Hematopoietic multipotent progenitor cell treated with erythropoietin and hydrocortisone succinate and interleukin-3 and kit ligand, for 4 days (in vitro differentiated cells): ENCODE results near the gene STYXL1.
A peak's percentile ranks its signal among the peaks of the same experiment; 100 is the strongest.
"Not testable (repeated sequence)": the region's sequence is repeated elsewhere in the genome, so short reads cannot be mapped to it uniquely, and the experiment has no call there.

Experiments
- DNase-seq: peaks from one replicate; pipeline ENCODE4 v3.0.0-alpha.2; 2015

The STYXL1 gene, protein sequence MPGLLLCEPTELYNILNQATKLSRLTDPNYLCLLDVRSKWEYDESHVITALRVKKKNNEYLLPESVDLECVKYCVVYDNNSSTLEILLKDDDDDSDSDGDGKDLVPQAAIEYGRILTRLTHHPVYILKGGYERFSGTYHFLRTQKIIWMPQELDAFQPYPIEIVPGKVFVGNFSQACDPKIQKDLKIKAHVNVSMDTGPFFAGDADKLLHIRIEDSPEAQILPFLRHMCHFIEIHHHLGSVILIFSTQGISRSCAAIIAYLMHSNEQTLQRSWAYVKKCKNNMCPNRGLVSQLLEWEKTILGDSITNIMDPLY

GRCh38 chr7:76047811-76048667, at the start of gene STYXL1, which contains the start of gene MDH2:
STYXL1 (minus strand) TSS chr7:76048000; CDS start chr7:76030523, 17,477 bp downstream.
MDH2 (plus strand) TSS chr7:76048106; CDS start chr7:76048161, 55 bp downstream.
- peak; percentile 99 for DNase-seq

GRCh38 chr7:76095908-76096307, 48.1 kb upstream of the STYXL1 start:
- DNase-seq = no peak

DNA sequence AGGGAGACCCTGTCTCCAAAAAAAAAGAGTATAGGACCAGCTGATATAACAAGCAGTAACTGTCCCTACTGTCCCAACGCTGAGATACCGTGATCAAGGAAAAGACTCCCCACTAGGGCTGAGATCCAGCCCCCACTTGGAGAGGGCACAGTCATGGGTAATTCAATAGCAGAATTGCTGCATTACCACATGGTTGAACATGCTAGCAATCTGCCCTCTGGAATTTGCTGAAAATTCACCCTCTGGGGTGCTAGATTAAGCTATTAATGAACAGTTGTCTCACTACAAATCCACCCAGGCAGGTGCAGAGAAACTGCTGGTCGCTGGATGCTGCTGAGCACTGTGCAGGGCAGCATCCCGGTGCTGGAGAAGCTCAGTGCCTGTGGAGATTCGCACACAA, 46.5 kb upstream of the STYXL1 start:
- DNase-seq = not testable (repeated sequence)

GRCh38 chr7:76093531-76093930, 45.7 kb upstream of the STYXL1 start:
- DNase-seq = not testable (repeated sequence)

DNA sequence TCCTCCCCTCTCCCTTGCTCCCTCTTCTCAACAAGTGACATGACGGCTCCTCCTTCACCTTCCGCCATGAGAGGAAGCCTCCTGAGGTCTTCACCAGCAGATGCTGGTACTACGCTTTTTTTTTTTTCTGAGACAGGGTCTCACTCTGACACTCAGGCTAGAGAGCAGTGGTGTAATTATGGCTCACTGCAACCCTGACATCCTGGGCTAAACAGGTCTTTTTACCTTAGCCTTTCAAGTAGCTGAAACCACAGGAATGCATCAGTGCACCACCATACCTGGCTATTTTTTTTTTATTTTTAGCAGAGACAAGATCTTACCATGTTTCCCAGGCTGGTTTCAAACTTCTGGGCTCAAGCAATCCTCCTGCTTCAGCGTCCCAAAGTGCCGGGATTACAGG, 43.7 kb upstream of the STYXL1 start:
- DNase-seq = no peak

DNA sequence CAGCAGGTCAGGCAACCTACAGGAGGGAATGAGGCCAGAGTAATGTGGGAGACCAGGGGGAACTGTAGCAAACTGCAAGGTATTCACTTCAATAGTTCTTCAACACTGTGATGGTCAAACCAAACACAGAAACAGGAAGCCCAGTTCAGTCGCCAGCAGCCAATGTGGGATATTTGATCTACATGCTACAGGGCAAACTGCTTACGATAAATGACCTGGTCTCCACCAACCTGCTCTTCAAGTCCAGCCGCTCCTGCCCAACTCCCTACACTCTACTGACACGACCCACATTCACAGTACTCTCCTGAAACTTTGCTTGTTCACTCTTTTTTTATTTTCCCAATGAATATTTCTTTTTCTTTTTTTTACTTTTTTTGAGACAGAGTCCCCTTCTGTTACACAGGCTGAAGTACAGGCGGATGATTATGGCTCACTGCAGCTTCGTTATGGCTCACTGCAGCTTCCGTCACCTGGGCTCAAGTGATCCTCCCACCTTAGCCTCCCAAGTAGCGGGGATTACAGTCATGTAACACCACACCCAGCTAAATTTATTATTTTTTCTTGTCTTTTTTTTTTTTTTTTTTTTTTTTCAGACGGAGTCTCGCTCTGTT, 42.2 kb upstream of the STYXL1 start:
- no peak for DNase-seq

DNA sequence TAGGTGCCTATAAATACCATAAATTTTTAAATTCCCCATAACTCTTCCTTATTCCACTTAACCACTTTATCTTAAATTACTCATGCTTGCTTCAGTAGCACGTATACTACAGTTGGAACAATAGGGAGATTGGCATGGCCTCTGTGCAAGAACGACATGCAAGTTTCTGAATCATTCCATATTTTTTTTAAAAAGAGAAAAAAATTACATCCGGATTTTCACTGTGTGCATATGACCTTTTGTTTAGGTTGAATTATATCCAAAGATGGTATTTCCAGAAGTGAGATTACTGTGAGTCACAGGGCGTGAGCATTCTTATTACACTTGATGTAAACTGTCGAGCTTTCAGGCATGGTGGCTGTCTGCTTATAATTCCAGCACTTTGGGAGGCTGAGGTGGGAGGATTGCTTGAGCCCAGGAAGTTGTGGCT, 39.6 kb upstream of the STYXL1 start:
- not testable (repeated sequence) for DNase-seq

GRCh38 chr7:76086070-76086469, 38.3 kb upstream of the STYXL1 start:
- no peak for DNase-seq

GRCh38 chr7:76084115-76084514, 36.3 kb upstream of the STYXL1 start:
- not testable (repeated sequence) for DNase-seq

DNA sequence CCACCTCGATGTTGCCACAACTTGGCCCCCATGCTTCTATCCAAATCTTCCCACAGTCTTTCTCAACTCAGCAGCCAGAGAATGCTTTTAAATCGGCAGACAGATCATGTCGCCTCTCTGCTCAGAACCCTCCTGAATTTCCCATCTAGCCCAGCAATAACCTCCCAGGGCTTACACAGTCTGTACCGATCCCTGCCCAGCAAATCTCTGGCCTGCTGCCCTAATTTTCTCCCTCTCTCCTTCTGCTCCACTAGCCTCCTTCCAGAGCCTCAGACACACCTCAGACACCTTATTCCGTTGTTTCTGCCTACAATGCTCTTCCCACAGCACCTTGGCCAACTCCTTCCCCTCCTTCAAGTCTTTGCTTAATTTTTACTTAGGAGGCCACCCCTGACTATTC, 32.4 kb upstream of the STYXL1 start:
- no peak for DNase-seq

- peak; percentile 38 for DNase-seq
These were observed 29.6 kb upstream of the STYXL1 start for GRCh38 chr7:76077435-76077834.

GRCh38 chr7:76076995-76077394, 29.2 kb upstream of the STYXL1 start:
- DNase-seq = no peak

DNA sequence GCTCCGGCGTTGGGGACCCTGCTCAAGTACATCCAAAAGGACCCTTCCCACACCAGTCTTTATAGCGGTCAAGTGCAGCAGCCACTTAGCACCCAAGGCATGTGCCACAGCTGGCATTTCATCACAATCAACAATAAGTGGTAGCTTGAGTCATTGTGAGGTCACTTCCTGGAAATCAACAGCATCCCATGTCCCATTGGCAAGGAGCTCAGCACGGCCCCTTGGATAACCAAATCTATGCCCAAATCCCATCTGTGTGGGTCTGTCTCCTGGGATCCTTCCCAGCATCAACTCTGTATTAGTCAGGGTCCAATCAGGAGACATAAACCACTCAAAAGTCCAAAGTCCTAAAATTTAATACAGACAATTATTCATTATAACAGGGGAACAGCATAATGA, 27.2 kb upstream of the STYXL1 start:
- no peak for DNase-seq

DNA sequence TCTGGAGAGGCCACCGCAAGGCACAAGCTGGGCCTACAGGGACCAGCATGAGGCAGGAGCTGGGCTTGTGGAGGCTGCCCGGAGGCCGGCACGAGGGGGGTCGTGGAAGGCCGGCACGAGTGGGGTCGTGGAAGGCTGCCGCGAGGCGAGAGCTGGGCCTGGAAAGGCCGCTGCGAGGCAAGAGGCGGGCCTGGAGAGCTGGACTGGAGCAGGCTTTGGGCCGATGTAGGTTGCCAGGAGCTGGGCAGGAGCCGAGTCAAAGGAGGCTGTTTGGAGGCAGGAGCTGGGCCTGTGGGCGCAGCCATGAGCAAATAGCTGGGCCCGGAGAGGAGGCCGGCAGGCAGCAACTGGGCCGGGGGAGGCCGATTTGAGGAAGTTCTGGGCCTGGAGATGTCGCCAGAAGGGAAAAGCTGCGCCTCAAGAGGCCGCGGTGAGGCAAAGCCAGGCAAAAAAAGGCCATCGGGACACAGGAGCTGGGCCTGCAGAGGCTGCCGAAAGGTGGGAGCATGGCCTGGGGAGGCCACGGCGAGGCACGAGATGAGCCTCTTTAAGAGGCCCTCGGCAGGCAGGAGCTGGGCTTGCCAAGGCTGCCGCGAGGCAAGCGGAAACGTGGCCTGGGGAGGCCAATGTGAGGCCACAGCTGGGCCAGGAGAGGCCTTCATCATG, 26.6 kb upstream of the STYXL1 start:
- DNase-seq = no peak

GRCh38 chr7:76073335-76073990, 25.7 kb upstream of the STYXL1 start:
- DNase-seq = no peak

DNA sequence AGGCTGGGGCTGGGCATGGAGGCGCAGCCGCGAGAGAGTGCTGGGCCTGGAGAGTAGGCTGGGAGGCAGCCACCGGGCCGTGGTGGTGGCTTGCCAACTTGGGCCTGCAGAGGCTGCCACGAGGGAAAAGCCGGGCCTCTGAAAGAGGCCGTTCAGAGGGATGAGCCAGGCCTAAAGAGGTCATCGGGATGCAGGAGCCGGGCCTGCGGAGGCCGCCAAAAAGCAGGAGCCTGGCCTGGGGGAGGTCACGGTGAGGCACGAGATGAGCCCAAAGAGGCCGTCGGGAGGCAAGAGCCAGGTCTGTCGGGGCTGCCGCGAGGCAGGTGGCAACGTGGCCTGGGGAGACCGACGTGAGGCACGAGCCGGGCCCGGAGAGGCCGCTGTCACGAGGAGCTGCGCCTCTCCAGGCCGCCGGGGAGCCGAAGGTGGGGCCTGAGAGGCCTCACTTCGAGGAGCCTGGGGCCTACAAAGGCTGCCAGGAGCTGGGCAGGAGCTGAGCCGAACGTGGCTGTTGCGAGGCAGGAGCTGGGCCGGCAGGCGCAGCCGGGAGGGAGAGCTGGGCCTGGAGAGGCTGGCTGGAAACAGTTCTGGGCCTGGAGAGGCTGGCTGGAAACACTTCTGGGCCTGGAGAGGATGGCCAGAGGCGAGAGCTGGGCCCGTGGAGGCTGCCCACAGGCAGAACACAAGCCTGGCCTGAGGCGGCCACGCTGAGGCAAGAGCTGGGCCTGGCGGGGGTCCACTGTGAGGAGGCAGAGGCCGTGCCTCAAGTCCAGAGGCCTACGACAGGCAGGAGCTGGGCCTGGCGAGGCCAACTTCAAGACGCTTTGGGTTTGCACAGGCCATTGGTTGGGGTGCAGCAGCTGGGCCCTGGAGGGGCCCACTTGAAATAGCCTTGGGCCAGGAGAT, 24.7 kb upstream of the STYXL1 start:
- no peak for DNase-seq

DNA sequence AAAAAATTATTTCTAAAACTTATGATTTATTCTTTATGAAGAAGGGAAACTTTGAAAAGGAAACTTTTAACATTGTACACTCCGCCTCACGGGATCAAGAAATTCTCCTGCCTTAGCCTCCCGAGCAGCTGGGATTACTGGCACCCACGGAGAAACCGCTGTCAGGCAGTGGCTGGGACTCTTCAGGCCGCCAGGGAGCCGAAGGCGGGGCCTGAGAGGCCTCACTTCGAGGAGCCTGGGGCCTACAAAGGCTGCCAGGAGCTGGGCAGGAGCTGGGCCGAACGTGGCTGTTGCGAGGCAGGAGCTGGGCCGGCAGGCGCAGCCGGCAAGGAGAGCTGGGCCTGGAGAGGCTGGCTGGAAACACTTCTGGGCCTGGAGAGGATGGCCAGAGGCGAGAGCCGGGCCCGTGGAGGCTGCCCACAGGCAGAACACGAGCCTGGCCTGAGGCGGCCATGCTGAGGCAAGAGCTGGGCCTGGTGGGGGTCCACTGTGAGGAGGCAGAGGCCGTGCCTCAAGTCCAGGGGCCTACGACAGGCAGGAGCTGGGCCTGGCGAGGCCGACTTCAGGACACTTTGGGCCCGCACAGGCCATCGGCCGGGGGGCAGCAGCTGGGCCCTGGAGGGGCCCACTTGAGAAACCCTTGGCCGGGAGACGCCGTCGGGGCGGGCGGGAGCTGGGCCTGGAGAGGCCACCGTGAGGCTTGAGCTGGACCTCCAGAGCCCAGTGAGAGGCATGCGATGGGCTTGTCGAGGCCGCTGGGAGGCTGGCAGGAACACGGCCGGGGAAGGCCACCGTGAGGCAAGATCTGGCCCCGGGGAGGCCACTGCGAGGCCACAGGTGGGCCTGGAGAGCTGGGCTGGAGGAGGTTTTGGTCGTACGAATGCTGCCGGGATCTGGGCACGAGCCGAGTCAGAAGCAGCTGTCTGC, 23.8 kb upstream of the STYXL1 start:
- DNase-seq = no peak

GRCh38 chr7:76069238-76069638, 21.4 kb upstream of the STYXL1 start:
- peak; percentile 75 for DNase-seq

DNA sequence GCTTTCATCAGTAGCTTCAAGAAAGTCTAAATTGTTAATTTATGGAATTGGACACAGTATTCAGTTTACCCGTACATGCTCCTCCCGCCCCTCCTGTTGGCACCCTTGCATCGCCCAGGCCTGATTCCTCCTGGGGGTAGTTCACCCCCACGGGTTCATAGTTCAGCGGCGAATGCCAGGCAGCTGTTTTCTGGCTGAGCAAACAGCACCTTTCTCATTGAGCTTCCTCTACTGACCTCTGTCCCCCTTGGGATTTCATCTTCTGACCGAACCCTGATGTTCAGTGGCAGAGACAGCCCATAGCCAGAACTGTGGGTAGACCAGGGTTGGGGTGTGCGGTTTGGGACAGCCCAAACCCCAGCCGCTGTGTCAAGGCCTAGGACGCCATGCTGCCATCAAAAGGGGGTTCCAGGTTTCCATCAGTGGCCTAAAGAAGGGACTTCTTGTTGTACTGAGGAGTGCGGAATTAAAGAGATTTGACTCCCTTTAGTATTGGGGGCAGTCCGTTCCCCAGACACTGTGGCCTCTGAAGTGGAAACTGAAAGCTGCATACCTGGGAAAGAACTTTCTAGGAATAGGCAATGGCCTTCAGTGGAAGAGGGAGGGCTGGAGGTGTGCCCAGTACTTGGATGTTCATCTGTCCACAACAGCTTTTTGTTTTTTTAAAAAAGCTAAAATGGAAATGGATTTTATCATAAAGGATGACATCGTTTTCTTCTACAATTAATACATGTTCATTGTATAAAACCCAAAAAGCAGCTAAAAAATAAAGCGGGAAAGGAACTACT, 19.1 kb upstream of the STYXL1 start:
- no peak for DNase-seq
